ENCODE results near the gene SLC12A5. TPM values are rescaled to one million over a fixed set of nuclear protein-coding genes. Genes with fewer than 3 reads are reported as not detected.

The SLC12A5 gene
- total and polyA plus RNA-seq, 9 of the 15 experiments (the other 6 are each of a cell fraction or from before 2014, with no cell fraction given): 0.36 to 7.5 (median 2.1) TPM

DNA sequence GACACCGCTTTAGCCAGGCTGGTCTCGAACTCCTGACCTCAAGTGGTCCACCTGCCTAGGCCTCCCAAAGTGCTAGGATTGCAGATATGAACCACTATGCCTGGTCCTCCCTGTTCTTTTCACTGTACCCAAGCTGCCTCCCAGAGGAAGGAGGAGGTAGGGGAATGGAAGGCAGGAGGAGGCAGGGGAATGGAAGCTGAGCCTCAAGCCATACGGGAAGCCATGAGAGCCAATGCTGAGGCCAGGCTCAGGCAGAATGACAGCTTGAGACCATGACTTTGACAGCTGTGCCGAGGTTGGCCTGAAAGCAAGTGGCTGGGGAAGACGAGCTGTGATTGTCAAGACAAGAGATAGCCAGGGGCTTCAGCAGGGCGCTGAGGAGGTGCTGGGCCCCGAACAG, 43.4 kb upstream of the SLC12A5 start (continued):
- TF ChIP-seq, protein P1, sequence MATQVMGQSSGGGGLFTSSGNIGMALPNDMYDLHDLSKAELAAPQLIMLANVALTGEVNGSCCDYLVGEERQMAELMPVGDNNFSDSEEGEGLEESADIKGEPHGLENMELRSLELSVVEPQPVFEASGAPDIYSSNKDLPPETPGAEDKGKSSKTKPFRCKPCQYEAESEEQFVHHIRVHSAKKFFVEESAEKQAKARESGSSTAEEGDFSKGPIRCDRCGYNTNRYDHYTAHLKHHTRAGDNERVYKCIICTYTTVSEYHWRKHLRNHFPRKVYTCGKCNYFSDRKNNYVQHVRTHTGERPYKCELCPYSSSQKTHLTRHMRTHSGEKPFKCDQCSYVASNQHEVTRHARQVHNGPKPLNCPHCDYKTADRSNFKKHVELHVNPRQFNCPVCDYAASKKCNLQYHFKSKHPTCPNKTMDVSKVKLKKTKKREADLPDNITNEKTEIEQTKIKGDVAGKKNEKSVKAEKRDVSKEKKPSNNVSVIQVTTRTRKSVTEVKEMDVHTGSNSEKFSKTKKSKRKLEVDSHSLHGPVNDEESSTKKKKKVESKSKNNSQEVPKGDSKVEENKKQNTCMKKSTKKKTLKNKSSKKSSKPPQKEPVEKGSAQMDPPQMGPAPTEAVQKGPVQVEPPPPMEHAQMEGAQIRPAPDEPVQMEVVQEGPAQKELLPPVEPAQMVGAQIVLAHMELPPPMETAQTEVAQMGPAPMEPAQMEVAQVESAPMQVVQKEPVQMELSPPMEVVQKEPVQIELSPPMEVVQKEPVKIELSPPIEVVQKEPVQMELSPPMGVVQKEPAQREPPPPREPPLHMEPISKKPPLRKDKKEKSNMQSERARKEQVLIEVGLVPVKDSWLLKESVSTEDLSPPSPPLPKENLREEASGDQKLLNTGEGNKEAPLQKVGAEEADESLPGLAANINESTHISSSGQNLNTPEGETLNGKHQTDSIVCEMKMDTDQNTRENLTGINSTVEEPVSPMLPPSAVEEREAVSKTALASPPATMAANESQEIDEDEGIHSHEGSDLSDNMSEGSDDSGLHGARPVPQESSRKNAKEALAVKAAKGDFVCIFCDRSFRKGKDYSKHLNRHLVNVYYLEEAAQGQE (IDR thresholded peaks at IDR 0.05; ENCODE audit: borderline replicate concordance): peak; percentile 76
- TF ChIP-seq, protein P1 (CRISPR knock-in tag; IDR thresholded peaks at IDR 0.05; ENCODE audit: low read depth): no peak
- TF ChIP-seq CC2D1A (IDR thresholded peaks at IDR 0.05): 0 out of 2 replicates have a peak, but pooled peaks have one; percentile 12

All from K562 (cell line).